Mucosa of descending colon (tissue), 3 donors: Measurements from ENCODE around the gene IL1RAPL2. TPM values are rescaled to one million over a fixed set of nuclear protein-coding genes. Genes with fewer than 3 reads are reported as not detected.
A peak's percentile ranks its signal among the peaks of the same experiment; 100 is the strongest.
"Not testable (repeated sequence)": the region's sequence is repeated elsewhere in the genome, so short reads cannot be mapped to it uniquely, and the experiment has no call there.

Experiments
- ATAC-seq: fragments of 200-7000 bp; cut with Tn5 transposase; one replicate; pipeline ENCODE4 v1.9.1; 2020; ENCODE audit warnings: mild to moderate bottlenecking, moderate library complexity
- DNase-seq, 3 donors: peaks; one replicate each; pipeline ENCODE4 v3.0.0-alpha.2; 2020
- H3K36me3 ChIP-seq: fragments of 200-600 bp; one replicate; pipeline ENCODE4 v1.8.0; 2021; ENCODE audit warnings: low read depth, mild to moderate bottlenecking
- H3K4me1 ChIP-seq: fragments of 200-600 bp; one replicate; pipeline ENCODE4 v1.8.0; 2021; ENCODE audit warnings: low read depth, mild to moderate bottlenecking
- H3K4me3 ChIP-seq: fragments of 200-600 bp; one replicate; pipeline ENCODE4 v1.8.0; 2021; ENCODE audit warnings: mild to moderate bottlenecking
- H3K9me3 ChIP-seq: fragments of 200-600 bp; one replicate; pipeline ENCODE4 v1.8.0; 2021; ENCODE audit warnings: mild to moderate bottlenecking
- intact Hi-C, 2 donors: fragments of 100-400 bp; cut with DNase I in 1 of 2; cut with micrococcal nuclease in 1 of 2; formaldehyde crosslinking; loops; one replicate each; pipeline versions ENCODE4 v1.11.0 to v1.11.1; 2022; cut with DNase I, micrococcal nuclease
- long read RNA-seq, 2 donors: library from polyadenylated mRNA; unstranded; transcript quantifications; one replicate each; pipeline ENCODE4 v2.0.0, GENCODE V29; 2019 to 2021
- total RNA-seq, 3 donors: library from RNA; stranded (reverse); fragmentation: NEBNext Ultra II Directional in 2 of 3; extraction: Animal tissue kit (Norgen Biotek cat#: 25700) in 2 of 3; gene quantifications; one replicate each; pipeline versions ENCODE4 v1.2.1 to v1.2.4, GENCODE V29; 2021 to 2023
- TF ChIP-seq, protein P1 (sequence below): fragments of 200-600 bp; IDR thresholded peaks from one replicate; pipeline ENCODE4 v1.8.0; 2022; ENCODE audit warnings: antibody characterized with exemption, mild to moderate bottlenecking
- donor health status: DM: no; HTN: no; CAD: no; lungs with moderate emphysema.
- donor health status: DM: no; HTN: no; CAD: no.
- donor health status: DM: no; HTN: yes; CAD: no.

The IL1RAPL2 gene
- total RNA-seq = under 1 TPM in 1 of 3 donors, not detected in 2; 0.19 TPM
- long read RNA-seq, donor 1 = 0 reads
- long read RNA-seq, donor 2 = 0 reads

DNA sequence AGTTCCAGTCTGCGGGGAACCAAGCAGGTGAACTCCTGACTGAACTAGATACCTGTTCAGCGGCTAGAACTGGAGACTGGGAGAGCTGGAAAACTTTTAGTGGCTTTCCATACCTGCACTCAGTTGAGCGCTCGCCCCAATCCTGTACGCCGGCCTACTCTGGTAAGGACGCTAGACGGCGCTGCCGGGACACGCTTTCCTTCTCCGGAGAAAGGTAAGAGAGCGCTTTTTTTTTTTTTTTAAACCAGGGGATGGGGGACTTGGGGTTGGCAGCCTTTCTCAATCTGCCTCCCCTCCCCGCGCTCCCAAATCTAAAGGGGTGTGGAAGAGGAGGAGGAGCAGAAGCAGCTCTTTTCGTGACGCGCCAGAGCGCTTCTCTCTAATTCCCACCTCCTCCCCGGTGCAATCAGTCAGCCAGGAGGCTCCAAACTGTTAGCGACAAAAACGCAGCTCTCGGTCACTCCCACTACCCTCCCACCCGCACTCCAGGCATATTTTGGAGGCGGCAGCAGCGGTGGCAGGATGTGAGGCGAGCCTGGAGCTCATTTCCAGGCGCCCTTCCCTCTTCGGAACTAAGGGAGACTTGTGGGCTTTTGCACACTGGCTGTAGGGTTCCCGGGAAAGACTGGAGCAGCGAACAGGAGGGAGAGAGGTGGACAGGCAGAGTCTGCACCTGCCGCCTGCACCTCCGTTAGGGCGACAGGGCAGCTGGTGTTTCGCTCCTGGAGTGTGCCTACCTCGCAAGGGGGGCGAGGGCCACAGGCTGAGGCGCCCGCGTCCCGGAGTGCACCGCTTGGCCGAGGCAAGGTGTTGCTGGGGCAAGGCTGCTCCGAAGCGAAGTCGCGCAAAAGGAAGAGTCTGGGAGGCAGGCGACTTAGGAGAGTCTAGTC, at the start of gene IL1RAPL2:
Gene IL1RAPL2, plus strand, starts transcription at position 409 of the 890 bp plus-strand sequence.
- DNase-seq (peak; percentile 36 to 52 (median 40)), ATAC-seq (peak; percentile 50)
- TF ChIP-seq, protein P1, sequence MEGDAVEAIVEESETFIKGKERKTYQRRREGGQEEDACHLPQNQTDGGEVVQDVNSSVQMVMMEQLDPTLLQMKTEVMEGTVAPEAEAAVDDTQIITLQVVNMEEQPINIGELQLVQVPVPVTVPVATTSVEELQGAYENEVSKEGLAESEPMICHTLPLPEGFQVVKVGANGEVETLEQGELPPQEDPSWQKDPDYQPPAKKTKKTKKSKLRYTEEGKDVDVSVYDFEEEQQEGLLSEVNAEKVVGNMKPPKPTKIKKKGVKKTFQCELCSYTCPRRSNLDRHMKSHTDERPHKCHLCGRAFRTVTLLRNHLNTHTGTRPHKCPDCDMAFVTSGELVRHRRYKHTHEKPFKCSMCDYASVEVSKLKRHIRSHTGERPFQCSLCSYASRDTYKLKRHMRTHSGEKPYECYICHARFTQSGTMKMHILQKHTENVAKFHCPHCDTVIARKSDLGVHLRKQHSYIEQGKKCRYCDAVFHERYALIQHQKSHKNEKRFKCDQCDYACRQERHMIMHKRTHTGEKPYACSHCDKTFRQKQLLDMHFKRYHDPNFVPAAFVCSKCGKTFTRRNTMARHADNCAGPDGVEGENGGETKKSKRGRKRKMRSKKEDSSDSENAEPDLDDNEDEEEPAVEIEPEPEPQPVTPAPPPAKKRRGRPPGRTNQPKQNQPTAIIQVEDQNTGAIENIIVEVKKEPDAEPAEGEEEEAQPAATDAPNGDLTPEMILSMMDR = no peak
- Histone ChIP-seq H3K4me3 (no peak within 1 kb of the TSS), H3K9me3 (no peaks in the 10 kb centered on the region), H3K36me3 (no peaks in the 10 kb centered on the region), H3K4me1 (no peaks in the 10 kb centered on the region)
- intact Hi-C loops = no loop called here

- H3K9me3 ChIP-seq = no peaks in the 10 kb centered on the region
- H3K4me3 ChIP-seq = no peak overlapping the region
- intact Hi-C loops = no loop called here
- TF ChIP-seq, protein P1 = no peak
- H3K36me3 ChIP-seq = no peaks in the 10 kb centered on the region
- H3K4me1 ChIP-seq = no peaks in the 10 kb centered on the region
- ATAC-seq (no peak), DNase-seq (no peak)
Observed at GRCh38 chrX:104522386-104522785, 43.6 kb upstream of the IL1RAPL2 start.

DNA sequence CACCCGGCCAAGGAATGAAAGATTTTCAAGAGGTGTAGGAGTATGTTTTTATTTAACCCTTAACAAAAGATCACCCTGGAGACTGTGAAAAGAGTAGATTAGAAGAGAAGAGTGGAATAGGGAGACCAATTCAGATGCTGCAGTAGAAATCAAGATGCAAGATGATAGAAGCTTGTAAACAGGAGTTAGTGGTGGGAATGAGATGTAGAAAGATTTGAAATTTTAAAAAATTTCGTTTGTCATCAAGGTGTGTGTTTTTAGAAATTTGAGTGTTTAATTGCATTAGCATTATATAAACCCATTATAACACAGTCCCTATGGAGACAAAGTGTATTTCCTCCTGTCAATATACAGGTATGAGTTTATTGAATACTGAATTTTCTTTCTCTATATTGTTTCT, 42.1 kb upstream of the IL1RAPL2 start:
- ATAC-seq = no peak

DNA sequence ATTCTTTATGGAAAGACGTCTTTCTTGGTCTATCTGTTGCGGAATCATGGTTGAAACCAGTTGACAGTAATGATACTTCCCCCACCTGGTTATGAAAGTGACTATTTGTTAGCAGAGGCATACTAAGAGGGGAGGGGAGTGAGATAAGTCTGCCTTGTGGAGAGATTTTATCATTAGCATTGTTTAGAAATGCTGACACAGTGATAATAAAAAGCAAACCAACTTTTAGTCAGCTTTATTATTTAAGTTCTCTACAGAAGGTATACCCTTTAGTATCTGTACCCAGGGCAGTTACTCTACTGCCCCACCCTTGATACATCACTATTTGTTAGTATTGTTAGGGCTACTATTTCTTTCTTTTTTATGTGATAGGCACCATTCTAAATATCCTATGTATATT, 26.9 kb upstream of the IL1RAPL2 start:
- DNase-seq (no peak), ATAC-seq (no peak)
- TF ChIP-seq, protein P1 = no peak
- Histone ChIP-seq H3K4me3 (no peak overlapping the region), H3K36me3 (no peaks in the 10 kb centered on the region), H3K9me3 (no peaks in the 10 kb centered on the region), H3K4me1 (no peaks in the 10 kb centered on the region)
- intact Hi-C loops = no loop called here

More for the DNA sequence above, 42.1 kb upstream of the IL1RAPL2 start:
- TF ChIP-seq, protein P1 = no peak
- intact Hi-C loops = no loop called here
- no peak overlapping the region for H3K4me3 ChIP-seq
- H3K36me3 ChIP-seq = no peaks in the 10 kb centered on the region
- no peaks in the 10 kb centered on the region for H3K9me3 ChIP-seq
- H3K4me1 ChIP-seq = no peaks in the 10 kb centered on the region
- DNase-seq = no peak

DNA sequence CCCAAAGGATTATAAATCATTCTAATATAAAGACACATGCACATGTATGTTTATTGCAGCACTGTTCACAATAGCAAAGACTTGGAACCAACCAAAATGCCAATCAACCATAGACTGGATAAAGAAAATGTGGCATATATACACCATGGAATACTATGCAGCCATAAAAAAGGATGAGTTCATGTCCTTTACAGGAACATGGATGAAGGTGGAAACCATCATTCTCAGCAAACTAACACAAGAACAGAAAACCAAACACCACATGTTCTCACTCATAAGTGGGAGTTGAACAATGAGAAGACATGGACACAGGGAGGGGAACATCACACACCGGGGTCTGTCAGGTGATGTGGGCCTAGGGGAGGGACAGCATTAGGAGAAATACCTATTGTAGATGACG, 23.6 kb upstream of the IL1RAPL2 start:
- H3K36me3 ChIP-seq, DNase-seq, ATAC-seq, H3K4me3 ChIP-seq, H3K9me3 ChIP-seq, H3K4me1 ChIP-seq, intact Hi-C loops: not testable (repeated sequence)

DNA sequence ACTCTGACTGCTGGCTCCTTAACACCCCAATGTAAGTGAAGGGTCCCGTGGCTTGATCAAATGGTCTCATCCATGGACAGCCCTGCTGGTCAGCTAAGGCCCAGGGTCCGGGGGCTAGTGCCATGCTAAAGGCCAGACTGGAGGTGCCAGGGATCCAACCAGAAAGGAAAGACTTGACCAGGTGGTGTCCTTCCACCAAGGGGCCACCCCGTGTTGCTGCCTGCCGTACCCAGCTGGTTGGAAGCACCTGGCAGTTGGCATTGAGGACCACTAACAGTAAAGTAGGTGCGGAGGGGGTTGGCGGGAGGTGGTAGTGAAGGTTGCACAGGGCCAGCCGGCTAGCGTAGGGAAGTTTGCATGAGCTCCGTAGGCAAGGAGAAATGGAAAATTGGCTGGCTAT, 1.7 kb upstream of the IL1RAPL2 start:
- TF ChIP-seq, protein P1 = no peak
- no peaks in the 10 kb centered on the region for H3K9me3 ChIP-seq
- ATAC-seq = no peak
- no peak for DNase-seq
- no peaks in the 10 kb centered on the region for H3K36me3 ChIP-seq
- intact Hi-C loops = no loop called here
- no peaks in the 10 kb centered on the region for H3K4me1 ChIP-seq
- H3K4me3 ChIP-seq = no peak overlapping the region
